ENCODE data around the gene MYO1B. TPM values are rescaled to one million over a fixed set of nuclear protein-coding genes. Genes with fewer than 3 reads are reported as not detected.

Gene MYO1B
- total and polyA plus RNA-seq, 5 donors from 2014 or later, result not detected

- Histone ChIP-seq H3K9me3 (ENCODE audit: control insufficient read depth in 2 of 2, low read length in 2 of 2) (no peaks in the 10 kb centered on the region), H3K36me3 (ENCODE audit: control insufficient read depth, insufficient read depth, low read length) (no peaks in the 10 kb centered on the region), H3K27me3 (ENCODE audit: control insufficient read depth, insufficient read depth, low read length) (no peaks in the 10 kb centered on the region), H3K4me3 (ENCODE audit: low read depth, low read length) (no peak overlapping the region), H3K4me1 (ENCODE audit: control insufficient read depth, insufficient read depth, low read length, poor library complexity, severe bottlenecking) (no peaks in the 10 kb centered on the region), H3K27ac (ENCODE audit: insufficient read depth, low read length, poor library complexity, severe bottlenecking) (no peak overlapping the region)
- Mint-ChIP-seq H3K36me3 (no peaks in the 10 kb centered on the region), H3K9me3 (no peaks in the 10 kb centered on the region), H3K4me3 (no peak overlapping the region), H3K4me1 (no peaks in the 10 kb centered on the region), H3K27ac (no peak overlapping the region), H3K27me3 (peaks cover 10% of the 10 kb centered on the region)
- DNase-seq, result no peak
- no peak for ATAC-seq (ENCODE audit: low read depth in 2 of 2)
Measured at GRCh38 chr2:191311627-191312026, 66.4 kb downstream of the MYO1B start.

GRCh38 chr2:191312163-191312562, 67.0 kb downstream of the MYO1B start:
- Mint-ChIP-seq H3K4me3 (no peak overlapping the region), H3K27ac (no peak overlapping the region), H3K27me3 (peaks cover 10% of the 10 kb centered on the region), H3K9me3 (no peaks in the 10 kb centered on the region), H3K4me1 (no peaks in the 10 kb centered on the region), H3K36me3 (no peaks in the 10 kb centered on the region)
- Histone ChIP-seq H3K36me3 (ENCODE audit: control insufficient read depth, insufficient read depth, low read length) (no peaks in the 10 kb centered on the region), H3K4me3 (ENCODE audit: low read depth, low read length) (no peak overlapping the region), H3K27ac (ENCODE audit: insufficient read depth, low read length, poor library complexity, severe bottlenecking) (no peak overlapping the region), H3K27me3 (ENCODE audit: control insufficient read depth, insufficient read depth, low read length) (no peaks in the 10 kb centered on the region), H3K9me3 (ENCODE audit: control insufficient read depth in 2 of 2, low read length in 2 of 2) (no peaks in the 10 kb centered on the region), H3K4me1 (ENCODE audit: control insufficient read depth, insufficient read depth, low read length, poor library complexity, severe bottlenecking) (no peaks in the 10 kb centered on the region)
- ATAC-seq (ENCODE audit: low read depth in 2 of 2) (no peak), DNase-seq (no peak)

- Mint-ChIP-seq H3K4me1 (no peaks in the 10 kb centered on the region), H3K9me3 (no peaks in the 10 kb centered on the region), H3K27me3 (peaks cover 10% of the 10 kb centered on the region), H3K27ac (no peak overlapping the region), H3K36me3 (no peaks in the 10 kb centered on the region), H3K4me3 (no peak overlapping the region)
- Histone ChIP-seq H3K9me3 (ENCODE audit: control insufficient read depth in 2 of 2, low read length in 2 of 2) (no peaks in the 10 kb centered on the region), H3K4me1 (ENCODE audit: control insufficient read depth, insufficient read depth, low read length, poor library complexity, severe bottlenecking) (no peaks in the 10 kb centered on the region), H3K27me3 (ENCODE audit: control insufficient read depth, insufficient read depth, low read length) (no peaks in the 10 kb centered on the region), H3K27ac (ENCODE audit: insufficient read depth, low read length, poor library complexity, severe bottlenecking) (no peak overlapping the region), H3K36me3 (ENCODE audit: control insufficient read depth, insufficient read depth, low read length) (no peaks in the 10 kb centered on the region), H3K4me3 (ENCODE audit: low read depth, low read length) (no peak overlapping the region)
- DNase-seq (no peak), ATAC-seq (ENCODE audit: low read depth in 2 of 2) (no peak)
Measured at GRCh38 chr2:191312662-191313061, 67.5 kb downstream of the MYO1B start.

- Histone ChIP-seq H3K27ac (ENCODE audit: insufficient read depth, low read length, poor library complexity, severe bottlenecking) (no peak overlapping the region), H3K4me1 (ENCODE audit: control insufficient read depth, insufficient read depth, low read length, poor library complexity, severe bottlenecking) (no peaks in the 10 kb centered on the region), H3K9me3 (ENCODE audit: control insufficient read depth in 2 of 2, low read length in 2 of 2) (no peaks in the 10 kb centered on the region), H3K4me3 (ENCODE audit: low read depth, low read length) (no peak overlapping the region), H3K36me3 (ENCODE audit: control insufficient read depth, insufficient read depth, low read length) (no peaks in the 10 kb centered on the region), H3K27me3 (ENCODE audit: control insufficient read depth, insufficient read depth, low read length) (no peaks in the 10 kb centered on the region)
- no peak overlapping the region for H3K4me3 Mint-ChIP-seq
- no peak overlapping the region for H3K27ac Mint-ChIP-seq
- H3K4me1 Mint-ChIP-seq, result no peaks in the 10 kb centered on the region
- no peak for DNase-seq
- no peaks in the 10 kb centered on the region for H3K36me3 Mint-ChIP-seq
- ATAC-seq (ENCODE audit: low read depth in 2 of 2), result no peak
- H3K9me3 Mint-ChIP-seq, result no peaks in the 10 kb centered on the region
- peaks cover 14% of the 10 kb centered on the region for H3K27me3 Mint-ChIP-seq
Measured at GRCh38 chr2:191314697-191315364, 69.6 kb downstream of the MYO1B start.

- H3K9me3 Mint-ChIP-seq, result no peaks in the 10 kb centered on the region
- peaks cover 19% of the 10 kb centered on the region for H3K27me3 Mint-ChIP-seq
- Histone ChIP-seq H3K27me3 (ENCODE audit: control insufficient read depth, insufficient read depth, low read length) (no peaks in the 10 kb centered on the region), H3K4me1 (ENCODE audit: control insufficient read depth, insufficient read depth, low read length, poor library complexity, severe bottlenecking) (no peaks in the 10 kb centered on the region), H3K9me3 (ENCODE audit: control insufficient read depth in 2 of 2, low read length in 2 of 2) (no peaks in the 10 kb centered on the region), H3K4me3 (ENCODE audit: low read depth, low read length) (no peak overlapping the region), H3K36me3 (ENCODE audit: control insufficient read depth, insufficient read depth, low read length) (no peaks in the 10 kb centered on the region), H3K27ac (ENCODE audit: insufficient read depth, low read length, poor library complexity, severe bottlenecking) (no peak overlapping the region)
- no peak for DNase-seq
- H3K4me1 Mint-ChIP-seq, result no peaks in the 10 kb centered on the region
- H3K4me3 Mint-ChIP-seq, result no peak overlapping the region
- H3K36me3 Mint-ChIP-seq, result no peaks in the 10 kb centered on the region
- H3K27ac Mint-ChIP-seq, result no peak overlapping the region
- no peak for ATAC-seq (ENCODE audit: low read depth in 2 of 2)
Measured at GRCh38 chr2:191315365-191315752, 70.2 kb downstream of the MYO1B start.

- no peak overlapping the region for H3K4me3 ChIP-seq (ENCODE audit: low read depth, low read length)
- no peaks in the 10 kb centered on the region for H3K4me1 ChIP-seq (ENCODE audit: control insufficient read depth, insufficient read depth, low read length, poor library complexity, severe bottlenecking)
- peaks cover under 1% of the 10 kb centered on the region for H3K27me3 ChIP-seq (ENCODE audit: control insufficient read depth, insufficient read depth, low read length)
- Mint-ChIP-seq H3K9me3 (no peaks in the 10 kb centered on the region), H3K27ac (no peak overlapping the region), H3K4me1 (no peaks in the 10 kb centered on the region), H3K27me3 (peaks cover 24% of the 10 kb centered on the region), H3K4me3 (no peak overlapping the region), H3K36me3 (no peaks in the 10 kb centered on the region)
- no peaks in the 10 kb centered on the region for H3K9me3 ChIP-seq (ENCODE audit: control insufficient read depth in 2 of 2, low read length in 2 of 2)
- H3K36me3 ChIP-seq (ENCODE audit: control insufficient read depth, insufficient read depth, low read length), result no peaks in the 10 kb centered on the region
- ATAC-seq (ENCODE audit: low read depth in 2 of 2) (no peak), DNase-seq (no peak)
- H3K27ac ChIP-seq (ENCODE audit: insufficient read depth, low read length, poor library complexity, severe bottlenecking), result no peak overlapping the region
Measured at GRCh38 chr2:191316246-191316994, 71.2 kb downstream of the MYO1B start.

GRCh38 chr2:191318037-191318728, 73.0 kb downstream of the MYO1B start:
- Histone ChIP-seq H3K27ac (ENCODE audit: insufficient read depth, low read length, poor library complexity, severe bottlenecking) (no peak overlapping the region), H3K4me1 (ENCODE audit: control insufficient read depth, insufficient read depth, low read length, poor library complexity, severe bottlenecking) (no peaks in the 10 kb centered on the region), H3K36me3 (ENCODE audit: control insufficient read depth, insufficient read depth, low read length) (no peaks in the 10 kb centered on the region), H3K9me3 (ENCODE audit: control insufficient read depth in 2 of 2, low read length in 2 of 2) (no peaks in the 10 kb centered on the region), H3K27me3 (ENCODE audit: control insufficient read depth, insufficient read depth, low read length) (peaks cover 7% of the 10 kb centered on the region), H3K4me3 (ENCODE audit: low read depth, low read length) (no peak overlapping the region)
- Mint-ChIP-seq H3K9me3 (peaks cover 0 to under 1% (median 0%) of the 10 kb centered on the region in 7 donors), H3K36me3 (no peaks in the 10 kb centered on the region), H3K27me3 (peaks cover 35% of the 10 kb centered on the region), H3K27ac (no peak overlapping the region), H3K4me3 (no peak overlapping the region), H3K4me1 (peaks cover 0 to 5% (median 2%) of the 10 kb centered on the region in 4 donors)
- DNase-seq, result no peak
- ATAC-seq (ENCODE audit: low read depth in 2 of 2), result no peak

Measured in CD4-positive, CD25-positive, alpha-beta regulatory T cell (primary cell).